B cell (primary cell): Measurements from ENCODE around the gene FANCC. TPM values are rescaled to one million over a fixed set of nuclear protein-coding genes. Genes with fewer than 3 reads are reported as not detected.

ENCODE experiments used
- ATAC-seq: fragments of 200-7000 bp; cut with Tn5 transposase; one replicate; pipeline ENCODE4 v1.10.0; 2021; ENCODE audit warnings: low read depth, mild to moderate bottlenecking, moderate number of reproducible peaks, moderate library complexity
- CTCF ChIA-PET: fragments of 350-600 bp; sonication (Branson Sonifier 250); formaldehyde crosslinking; loops from one replicate; lab custom pipeline; 2021; ENCODE audit warnings: antibody characterized with exemption, inconsistent platforms; lab: Charles Lee
- POLR2A ChIA-PET: fragments of 350-600 bp; sonication (Branson Sonifier 250); formaldehyde crosslinking; loops from one replicate; lab custom pipeline; 2021; ENCODE audit warnings: antibody characterized with exemption; lab: Charles Lee
- DNase-seq: peaks from one replicate; pipeline ENCODE4 v3.0.0; 2013
- H2AFZ ChIP-seq: 2 replicates; pipeline ENCODE4 v1.6.1; 2012; ENCODE audit warnings: mild to moderate bottlenecking, low read depth, low read length; ENCODE audit not compliant: insufficient read depth, poor library complexity, severe bottlenecking
- H3K27ac ChIP-seq, 2 donors: 1 replicate in 1 of 2; 2 replicates in 1 of 2; pipeline ENCODE4 v1.5.1; 2012 to 2013; ENCODE audit warnings: low read length in 2 of 2, mild to moderate bottlenecking in 2 of 2, moderate library complexity in 1 of 2
- H3K27me3 ChIP-seq, 4 experiments: fragments of 200-600 bp in 1 of 4; sonication (generic) in 1 of 4; replicated peaks in 1 of 4; 1 replicate in 2 of 4; 2 replicates in 2 of 4; pipeline versions ENCODE4 v1.6.1 to v1.7.0; 2013 to 2016; ENCODE audit warnings: low read length in 3 of 4, mild to moderate bottlenecking in 2 of 4, mixed read lengths in 1 of 4, moderate library complexity in 1 of 4; ENCODE audit not compliant: insufficient read depth in 4 of 4, control insufficient read depth in 3 of 4; ENCODE audit errors: control extremely low read depth in 1 of 4
- H3K36me3 ChIP-seq, 2 experiments: replicated peaks in 1 of 2; 1 replicate in 1 of 2; 2 replicates in 1 of 2; pipeline versions ENCODE4 v1.6.1 to v1.7.1; 2013; ENCODE audit warnings: low read length in 1 of 2; ENCODE audit not compliant: insufficient read depth in 2 of 2, control insufficient read depth in 1 of 2; ENCODE audit errors: control extremely low read depth in 1 of 2, extremely low read depth in 1 of 2
- H3K4me1 ChIP-seq, 2 donors: fragments of 200-600 bp in 1 of 2; sonication (generic) in 1 of 2; 1 replicate in 1 of 2; 2 replicates in 1 of 2; pipeline versions ENCODE4 v1.5.1 to v1.6.1; 2013 to 2017; ENCODE audit warnings: low read length in 2 of 2; ENCODE audit not compliant: control insufficient read depth in 2 of 2, insufficient read depth in 2 of 2
- H3K4me2 ChIP-seq: replicated peaks from 2 replicates; pipeline ENCODE3; 2012; ENCODE audit warnings: mild to moderate bottlenecking, low read depth, low read length; ENCODE audit not compliant: poor library complexity, severe bottlenecking
- H3K4me3 ChIP-seq, 5 experiments: fragments of 200-600 bp in 1 of 5; sonication (generic) in 1 of 5; 1 replicate in 3 of 5; 2 replicates in 2 of 5; pipeline versions ENCODE4 v1.5.1 to v1.7.0; 2011 to 2016; ENCODE audit warnings: low read length in 4 of 5, mild to moderate bottlenecking in 4 of 5, low read depth in 2 of 5, control low read depth in 1 of 5, moderate library complexity in 1 of 5; ENCODE audit not compliant: insufficient read depth in 1 of 5; ENCODE audit errors: control extremely low read depth in 1 of 5, extremely low read depth in 1 of 5
- H3K79me2 ChIP-seq: fragments of 200-600 bp; sonication (generic); one replicate; pipeline ENCODE4 v1.6.0; 2016; ENCODE audit warnings: low read length; ENCODE audit not compliant: control insufficient read depth, insufficient read depth
- H3K9ac ChIP-seq: fragments of 200-600 bp; sonication (generic); 2 replicates; pipeline ENCODE4 v1.6.1; 2017; ENCODE audit warnings: mild to moderate bottlenecking, low read length, moderate library complexity
- H3K9me3 ChIP-seq, 3 donors: one replicate each; pipeline versions ENCODE4 v1.6.1 to v1.7.1; 2013; ENCODE audit warnings: low read length in 2 of 3; ENCODE audit not compliant: control insufficient read depth in 2 of 3, insufficient read depth in 1 of 3; ENCODE audit errors: control extremely low read depth in 1 of 3
- H4K20me1 ChIP-seq: 2 replicates; pipeline ENCODE4 v1.6.0; 2012; ENCODE audit warnings: mild to moderate bottlenecking, low read length; ENCODE audit not compliant: insufficient read depth, control insufficient read depth, poor library complexity, severe bottlenecking
- H3K27ac Mint-ChIP-seq: one replicate; pipeline ENCODE4 v1.8.0; 2021; ENCODE audit warnings: mixed read lengths
- H3K27me3 Mint-ChIP-seq: one replicate; pipeline ENCODE4 v1.8.0; 2021; ENCODE audit warnings: mixed read lengths
- H3K4me1 Mint-ChIP-seq: one replicate; pipeline ENCODE4 v1.8.0; 2021; ENCODE audit warnings: mixed read lengths
- H3K4me3 Mint-ChIP-seq: one replicate; pipeline ENCODE4 v1.8.0; 2021; ENCODE audit warnings: mixed read lengths
- H3K9me3 Mint-ChIP-seq: one replicate; pipeline ENCODE4 v1.8.0; 2022; ENCODE audit warnings: mixed read lengths; ENCODE audit not compliant: insufficient read depth
- CTCF ChIP-seq: fragments of 200-600 bp; IDR thresholded peaks from one replicate; pipeline ENCODE4 v1.8.0; 2022; ENCODE audit warnings: antibody characterized with exemption, mild to moderate bottlenecking
- EZH2 ChIP-seq: IDR thresholded peaks from 2 replicates; pipeline ENCODE4 v1.6.1; 2012; ENCODE audit warnings: borderline replicate concordance, low read depth, mild to moderate bottlenecking, moderate library complexity, low read length; ENCODE audit not compliant: insufficient read depth, poor library complexity, severe bottlenecking
- WGBS: methylation state at CpG from one replicate; pipeline ENCODE4 v1.1.5; 2013; ENCODE audit warnings: missing lambda C conversion rate; ENCODE audit not compliant: insufficient coverage; 5-methylcytosine and 5-hydroxymethylcytosine counted together
- intact Hi-C: fragments of 100-400 bp; cut with micrococcal nuclease; formaldehyde crosslinking; loops from one replicate; pipeline ENCODE4 v1.10.0; 2022
- polyA plus RNA-seq: library from polyadenylated mRNA; depleted of rRNA; stranded (reverse); fragments of >200 nt; gene quantifications from 2 replicates; pipeline ENCODE4 v1.2.3, GENCODE V29; 2012
- total RNA-seq, 2 donors: library from RNA; stranded (reverse); fragments of 120-200 nt in 1 of 2; gene quantifications; 1 replicate in 1 of 2; 2 replicates in 1 of 2; pipeline versions ENCODE4 v1.2.3 to v1.2.4, GENCODE V29; 2013 to 2022

FANCC gene
- total and polyA plus RNA-seq, 2 donors (not counting 1 experiment from before 2014, with no cell fraction given), result 1.8 to 11.1 TPM

GRCh38 chr9:95115104-95115503 lies 202.4 kb downstream of the FANCC start:
- Mint-ChIP-seq H3K27ac (no peak overlapping the region), H3K27me3 (no peaks in the 10 kb centered on the region), H3K9me3 (no peaks in the 10 kb centered on the region), H3K4me1 (no peaks in the 10 kb centered on the region), H3K4me3 (no peak overlapping the region)
- ChIA-PET CTCF (interaction anchor here (1.0 to 3.5 kb wide), 3 partner anchors 11 to 16 kb away, joined by 3 to 11 read pairs (median 3); no protein-coding TSS in a partner anchor), POLR2A (no interaction called here)
- Histone ChIP-seq H3K27me3 (no peaks in the 10 kb centered on the region), H3K4me3 (no peak overlapping the region), H3K79me2 (no peaks in the 10 kb centered on the region), H3K27ac (no peak overlapping the region), H3K4me1 (no peaks in the 10 kb centered on the region), H3K9me3 (no peaks in the 10 kb centered on the region), H4K20me1 (no peaks in the 10 kb centered on the region), H3K4me2 (no peak overlapping the region), H2AFZ (no peak overlapping the region), H3K36me3 (no peaks in the 10 kb centered on the region), H3K9ac (no peak overlapping the region)
- ATAC-seq, result no peak
- WGBS, result 100% methylated on average over 1 of the region's 6 CpGs
- TF ChIP-seq CTCF (no peak), EZH2 (no peak)
- no peak for DNase-seq
- intact Hi-C loops, result no loop called here

- Histone ChIP-seq H3K79me2 (no peaks in the 10 kb centered on the region), H3K4me3 (no peak overlapping the region), H4K20me1 (no peaks in the 10 kb centered on the region), H2AFZ (no peak overlapping the region), H3K9ac (no peak overlapping the region), H3K27me3 (no peaks in the 10 kb centered on the region), H3K9me3 (no peaks in the 10 kb centered on the region), H3K27ac (no peak overlapping the region), H3K36me3 (no peaks in the 10 kb centered on the region), H3K4me1 (no peaks in the 10 kb centered on the region), H3K4me2 (no peak overlapping the region)
- intact Hi-C loops, result no loop called here
- 100% methylated on average over 11 of the region's 12 CpGs for WGBS
- no peak overlapping the region for H3K4me3 Mint-ChIP-seq
- POLR2A ChIA-PET, result no interaction called here
- no peaks in the 10 kb centered on the region for H3K9me3 Mint-ChIP-seq
- no peak for TF ChIP-seq CTCF
- TF ChIP-seq EZH2, result no peak
- no peaks in the 10 kb centered on the region for H3K4me1 Mint-ChIP-seq
- H3K27ac Mint-ChIP-seq, result no peak overlapping the region
- no peaks in the 10 kb centered on the region for H3K27me3 Mint-ChIP-seq
- no peak for ATAC-seq
- no peak for DNase-seq
- CTCF ChIA-PET, result interaction anchor here (1.0 to 1.1 kb wide), 2 partner anchors 15 to 16 kb away, joined by 3 read pairs; no protein-coding TSS in a partner anchor
Observed at GRCh38 chr9:95112436-95113280, 204.9 kb downstream of the FANCC start.
